ENCODE measurements around the gene SHCBP1L. TPM values are rescaled to one million over a fixed set of nuclear protein-coding genes. Genes with fewer than 3 reads are reported as not detected.
A peak's percentile ranks its signal among the peaks of the same experiment; 100 is the strongest.

Gene SHCBP1L
- not detected for total RNA-seq

DNA sequence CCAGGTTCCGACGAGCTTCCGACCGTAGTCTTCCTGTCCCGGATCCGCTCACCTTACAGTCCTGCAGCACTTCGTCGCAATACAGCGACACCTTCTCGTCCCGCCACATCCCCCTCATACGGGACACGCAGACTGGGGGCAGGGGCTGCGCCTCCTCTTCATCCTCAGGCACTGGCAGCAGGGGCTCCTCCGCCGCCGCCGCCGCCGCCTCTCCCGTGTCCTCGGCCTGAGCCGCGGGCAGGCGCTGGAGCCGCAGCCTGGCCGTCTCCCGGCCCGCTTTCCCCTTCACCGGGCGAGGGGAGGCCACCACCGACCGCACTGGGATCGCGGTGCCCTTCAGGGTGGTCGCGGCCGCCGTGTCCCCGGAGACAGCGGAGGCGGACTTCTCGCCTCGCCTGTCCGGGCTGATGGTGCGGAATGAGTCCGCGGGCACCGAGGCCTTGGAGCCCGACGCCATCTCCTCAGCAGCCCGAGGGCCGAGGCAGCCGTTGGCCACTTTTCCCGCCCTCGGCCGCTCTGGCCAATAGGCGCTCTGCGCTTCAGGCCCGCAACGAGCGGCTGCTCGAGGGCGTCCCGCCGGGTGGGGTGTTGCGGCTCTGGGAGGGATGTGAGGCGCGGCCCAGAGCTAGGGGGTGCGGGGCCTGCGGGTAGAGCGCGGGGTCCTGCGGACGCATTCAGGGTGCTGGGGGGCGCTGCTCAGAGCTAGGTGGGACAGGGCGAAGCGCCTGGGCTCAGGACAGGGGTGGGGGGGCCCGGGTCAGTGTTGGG is at the start of gene SHCBP1L:
Gene SHCBP1L (minus strand): TSS at position 490 of the 768 bp plus-strand sequence. CDS start 33 bp downstream, at position 457.
- ATAC-seq (peak; percentile 23), DNase-seq (no peak)
- no peak within 1 kb of the TSS for H3K27ac Mint-ChIP-seq
- H3K36me3 Mint-ChIP-seq (ENCODE audit: low read depth) = no peaks in the 10 kb centered on the region
- H3K4me3 Mint-ChIP-seq = no peak within 1 kb of the TSS
- peaks cover 22% of the 10 kb centered on the region for H3K27me3 Mint-ChIP-seq (ENCODE audit: low read depth)
- peaks cover 5% of the 10 kb centered on the region for H3K4me1 Mint-ChIP-seq (ENCODE audit: low read depth)
- ChIA-PET POLR2A (no interaction called here), CTCF (no interaction called here)
- H3K9me3 Mint-ChIP-seq (ENCODE audit: insufficient read depth) = no peaks in the 10 kb centered on the region

DNA sequence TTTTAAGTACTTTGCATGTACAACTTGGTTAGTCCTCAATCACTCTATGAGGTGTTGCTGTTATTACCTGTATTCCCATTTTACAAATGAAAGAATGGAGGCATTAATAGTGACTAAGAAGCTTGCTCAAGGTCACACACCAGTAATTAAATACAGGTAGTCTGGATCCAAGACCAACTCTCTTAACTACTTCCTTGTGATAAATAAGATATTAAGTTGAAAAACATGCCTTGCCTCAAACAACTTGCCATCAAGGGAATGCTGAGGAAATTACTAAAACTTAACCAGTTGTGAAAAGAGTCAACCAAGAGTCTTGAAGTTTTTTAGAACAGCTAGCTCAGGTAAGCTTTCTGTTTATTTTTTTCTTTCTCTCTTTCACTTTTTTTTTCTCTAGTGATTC is 49.3 kb upstream of the SHCBP1L start:
- Mint-ChIP-seq H3K27me3 (ENCODE audit: low read depth) (peaks cover 35% of the 10 kb centered on the region), H3K4me1 (ENCODE audit: low read depth) (no peaks in the 10 kb centered on the region), H3K9me3 (ENCODE audit: insufficient read depth) (no peaks in the 10 kb centered on the region), H3K27ac (no peak overlapping the region), H3K4me3 (no peak overlapping the region), H3K36me3 (ENCODE audit: low read depth) (no peaks in the 10 kb centered on the region)
- POLR2A ChIA-PET = no interaction called here
- DNase-seq (no peak), ATAC-seq (no peak)
- CTCF ChIA-PET = no interaction called here

- Mint-ChIP-seq H3K27ac (no peak overlapping the region), H3K27me3 (ENCODE audit: low read depth) (peaks cover 37% of the 10 kb centered on the region), H3K9me3 (ENCODE audit: insufficient read depth) (no peaks in the 10 kb centered on the region), H3K36me3 (ENCODE audit: low read depth) (no peaks in the 10 kb centered on the region), H3K4me3 (no peak overlapping the region), H3K4me1 (ENCODE audit: low read depth) (no peaks in the 10 kb centered on the region)
- DNase-seq = no peak
- CTCF ChIA-PET = no interaction called here
- POLR2A ChIA-PET = no interaction called here
- no peak for ATAC-seq
Measured at GRCh38 chr1:183000167-183000962, 47.4 kb upstream of the SHCBP1L start.

DNA sequence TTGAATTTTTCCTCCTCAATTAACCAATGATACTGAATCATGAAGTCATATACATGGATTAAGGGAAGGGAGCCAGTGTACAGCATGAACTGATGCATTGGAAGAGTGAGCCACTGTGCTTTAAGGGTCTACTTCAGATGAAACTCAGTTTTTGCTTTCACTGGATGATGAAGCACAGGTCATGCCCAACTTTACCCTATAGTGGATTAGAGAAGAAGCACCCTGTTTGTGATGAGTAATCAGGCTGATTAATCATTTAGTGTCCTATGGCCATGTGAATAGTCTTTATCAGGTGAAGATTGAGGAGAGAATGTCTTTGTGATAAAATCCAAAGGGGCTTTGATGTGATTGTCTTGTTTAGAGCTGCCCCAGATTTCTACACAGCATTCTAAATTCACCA is 45.5 kb upstream of the SHCBP1L start:
- Mint-ChIP-seq H3K27ac (no peak overlapping the region), H3K4me1 (ENCODE audit: low read depth) (no peaks in the 10 kb centered on the region), H3K4me3 (no peak overlapping the region), H3K9me3 (ENCODE audit: insufficient read depth) (no peaks in the 10 kb centered on the region), H3K36me3 (ENCODE audit: low read depth) (no peaks in the 10 kb centered on the region), H3K27me3 (ENCODE audit: low read depth) (peaks cover 24% of the 10 kb centered on the region)
- DNase-seq (no peak), ATAC-seq (no peak)
- POLR2A ChIA-PET = no interaction called here
- CTCF ChIA-PET = no interaction called here

GRCh38 chr1:182996816-182997215 is 43.9 kb upstream of the SHCBP1L start:
- CTCF ChIA-PET = no interaction called here

DNA sequence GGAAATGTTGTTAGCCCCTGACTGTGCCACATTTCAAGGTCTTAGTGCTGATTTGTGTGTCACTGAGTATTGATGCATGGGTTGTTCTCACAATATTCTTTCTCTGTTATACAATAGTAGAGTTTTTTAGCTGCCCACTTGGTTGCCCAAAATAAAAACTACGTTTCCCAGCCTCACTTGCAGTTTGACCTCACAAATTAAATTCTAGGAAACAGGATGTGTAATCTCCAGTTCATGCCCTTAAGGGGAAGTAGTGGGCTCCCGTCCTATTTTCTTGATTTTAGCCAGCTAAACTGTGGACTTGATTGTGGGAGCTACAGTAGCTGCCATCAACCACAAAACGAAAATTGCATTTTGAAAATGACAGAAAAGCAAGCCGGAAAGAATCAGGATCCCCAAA is 42.9 kb upstream of the SHCBP1L start:
- DNase-seq (no peak), ATAC-seq (no peak)
- H3K4me3 Mint-ChIP-seq = no peak overlapping the region
- no peaks in the 10 kb centered on the region for H3K9me3 Mint-ChIP-seq (ENCODE audit: insufficient read depth)
- H3K27me3 Mint-ChIP-seq (ENCODE audit: low read depth) = peaks cover 31% of the 10 kb centered on the region
- ChIA-PET CTCF (no interaction called here), POLR2A (no interaction called here)
- no peak overlapping the region for H3K27ac Mint-ChIP-seq
- no peaks in the 10 kb centered on the region for H3K36me3 Mint-ChIP-seq (ENCODE audit: low read depth)
- H3K4me1 Mint-ChIP-seq (ENCODE audit: low read depth) = no peaks in the 10 kb centered on the region

More at GRCh38 chr1:182996816-182997215, 43.9 kb upstream of the SHCBP1L start:
- ATAC-seq (no peak), DNase-seq (no peak)
- Mint-ChIP-seq H3K27ac (no peak overlapping the region), H3K4me1 (ENCODE audit: low read depth) (no peaks in the 10 kb centered on the region), H3K4me3 (no peak overlapping the region), H3K36me3 (ENCODE audit: low read depth) (no peaks in the 10 kb centered on the region), H3K27me3 (ENCODE audit: low read depth) (peaks cover 33% of the 10 kb centered on the region), H3K9me3 (ENCODE audit: insufficient read depth) (no peaks in the 10 kb centered on the region)
- POLR2A ChIA-PET = no interaction called here

DNA sequence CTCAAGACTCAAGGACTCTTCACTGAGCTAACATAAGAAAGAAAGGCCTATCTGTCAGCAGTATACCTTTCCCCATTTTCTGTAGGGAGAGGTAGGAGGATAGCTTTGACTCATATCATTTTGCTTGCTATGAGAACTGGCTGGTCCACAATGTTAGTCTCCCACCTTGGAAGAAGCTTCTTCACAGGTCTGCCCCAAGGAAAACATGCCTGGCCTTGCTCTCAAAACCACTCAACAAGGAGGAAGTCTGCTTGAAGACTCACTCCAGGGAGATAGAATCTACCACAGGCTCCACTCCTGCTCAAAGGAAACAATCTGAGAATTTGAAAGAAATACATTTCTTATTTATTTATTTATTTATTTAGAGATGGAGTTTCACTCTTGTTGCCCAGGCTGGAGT is 40.8 kb upstream of the SHCBP1L start:
- ChIA-PET POLR2A (no interaction called here), CTCF (no interaction called here)
- no peak for DNase-seq
- Mint-ChIP-seq H3K27ac (no peak overlapping the region), H3K27me3 (ENCODE audit: low read depth) (peaks cover 29% of the 10 kb centered on the region), H3K9me3 (ENCODE audit: insufficient read depth) (no peaks in the 10 kb centered on the region), H3K36me3 (ENCODE audit: low read depth) (no peaks in the 10 kb centered on the region), H3K4me1 (ENCODE audit: low read depth) (no peaks in the 10 kb centered on the region), H3K4me3 (no peak overlapping the region)
- ATAC-seq = no peak

GRCh38 chr1:182990413-182991144 is 37.6 kb upstream of the SHCBP1L start:
- POLR2A ChIA-PET = no interaction called here
- ATAC-seq (no peak), DNase-seq (no peak)
- Mint-ChIP-seq H3K27ac (no peak overlapping the region), H3K4me1 (ENCODE audit: low read depth) (no peaks in the 10 kb centered on the region), H3K4me3 (no peak overlapping the region), H3K36me3 (ENCODE audit: low read depth) (no peaks in the 10 kb centered on the region), H3K27me3 (ENCODE audit: low read depth) (peaks cover 21% of the 10 kb centered on the region), H3K9me3 (ENCODE audit: insufficient read depth) (no peaks in the 10 kb centered on the region)
- CTCF ChIA-PET = no interaction called here

GRCh38 chr1:182985876-182986275 is 32.9 kb upstream of the SHCBP1L start:
- ChIA-PET CTCF (no interaction called here), POLR2A (no interaction called here)
- peaks cover 10% of the 10 kb centered on the region for H3K27me3 Mint-ChIP-seq (ENCODE audit: low read depth)
- H3K9me3 Mint-ChIP-seq (ENCODE audit: insufficient read depth) = peaks cover 3% of the 10 kb centered on the region
- no peak overlapping the region for H3K4me3 Mint-ChIP-seq
- H3K27ac Mint-ChIP-seq = no peak overlapping the region
- ATAC-seq = no peak
- no peak for DNase-seq
- H3K4me1 Mint-ChIP-seq (ENCODE audit: low read depth) = no peaks in the 10 kb centered on the region
- H3K36me3 Mint-ChIP-seq (ENCODE audit: low read depth) = no peaks in the 10 kb centered on the region

GRCh38 chr1:182984621-182985020 is 31.7 kb upstream of the SHCBP1L start:
- POLR2A ChIA-PET = no interaction called here

DNA sequence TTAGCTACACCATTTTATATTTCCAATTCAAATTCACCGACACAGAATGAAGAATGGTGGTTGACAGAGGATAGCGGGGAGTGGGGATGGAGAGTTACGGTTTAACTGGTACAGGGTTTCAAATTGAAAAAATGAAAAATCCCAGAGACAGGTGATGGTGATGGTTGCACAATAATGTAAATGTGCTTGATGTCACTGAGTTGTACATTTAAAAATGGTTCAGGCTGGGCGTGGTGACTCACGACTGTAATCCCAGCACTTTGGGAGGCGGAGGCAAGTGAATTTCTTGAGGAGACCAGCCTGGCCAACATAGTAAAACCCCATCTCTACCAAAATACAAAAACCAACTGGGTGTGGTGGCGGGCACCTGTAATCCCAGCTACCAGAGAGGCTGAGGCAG is 31.2 kb upstream of the SHCBP1L start:
- Mint-ChIP-seq H3K4me1 (ENCODE audit: low read depth) (no peaks in the 10 kb centered on the region), H3K27ac (no peak overlapping the region), H3K27me3 (ENCODE audit: low read depth) (peaks cover 6% of the 10 kb centered on the region), H3K36me3 (ENCODE audit: low read depth) (no peaks in the 10 kb centered on the region), H3K4me3 (no peak overlapping the region), H3K9me3 (ENCODE audit: insufficient read depth) (peaks cover 3% of the 10 kb centered on the region)
- ChIA-PET CTCF (interaction anchor here (0.6 kb wide), 1 partner anchor 701 kb away, joined by 3 read pairs; no protein-coding TSS in a partner anchor), POLR2A (no interaction called here)
- no peak for ATAC-seq
- DNase-seq = no peak

More at GRCh38 chr1:182984621-182985020, 31.7 kb upstream of the SHCBP1L start:
- Mint-ChIP-seq H3K27ac (no peak overlapping the region), H3K9me3 (ENCODE audit: insufficient read depth) (peaks cover 3% of the 10 kb centered on the region), H3K4me3 (no peak overlapping the region), H3K36me3 (ENCODE audit: low read depth) (no peaks in the 10 kb centered on the region), H3K4me1 (ENCODE audit: low read depth) (no peaks in the 10 kb centered on the region), H3K27me3 (ENCODE audit: low read depth) (peaks cover 6% of the 10 kb centered on the region)
- CTCF ChIA-PET = no interaction called here
- ATAC-seq (no peak), DNase-seq (no peak)

Data from activated CD8-positive, alpha-beta T cell treated with anti-CD3 and anti-CD28 coated beads, Interleukin-2, amount 10 ng/mL, durations not matched to agents 7 days and 5 days (primary cell).